ENCODE measurements around the gene ZNF467.

The ZNF467 gene

GRCh38 chr7:149773446-149774236 is at the start of gene ZNF467:
TSS of gene ZNF467 (minus strand) at chr7:149773588. CDS start at chr7:149771032, 2,556 bp downstream.
- DNase-seq = no peak

- no peak for DNase-seq
These were observed 49.1 kb upstream of the ZNF467 start for GRCh38 chr7:149822353-149822943.

- DNase-seq = no peak
These were observed 48.1 kb upstream of the ZNF467 start for GRCh38 chr7:149821191-149822148.

GRCh38 chr7:149820622-149821190 is 47.3 kb upstream of the ZNF467 start:
- no peak for DNase-seq

- DNase-seq = no peak
These were observed 46.6 kb upstream of the ZNF467 start for GRCh38 chr7:149819961-149820340.

- DNase-seq = no peak
These were observed 46.0 kb upstream of the ZNF467 start for GRCh38 chr7:149819141-149819960.

- no peak for DNase-seq
These were observed 45.1 kb upstream of the ZNF467 start for GRCh38 chr7:149818536-149818840.

GRCh38 chr7:149817836-149818535 is 44.6 kb upstream of the ZNF467 start:
- DNase-seq = no peak

- DNase-seq = no peak
These were observed 43.9 kb upstream of the ZNF467 start for GRCh38 chr7:149817301-149817771.

GRCh38 chr7:149816794-149817193 is 43.4 kb upstream of the ZNF467 start:
- no peak for DNase-seq

- DNase-seq = no peak
These were observed 42.9 kb upstream of the ZNF467 start for GRCh38 chr7:149816267-149816751.

GRCh38 chr7:149815661-149816266 is 42.4 kb upstream of the ZNF467 start:
- no peak for DNase-seq

GRCh38 chr7:149815121-149815520 is 41.7 kb upstream of the ZNF467 start:
- no peak for DNase-seq

GRCh38 chr7:149814494-149814893 is 41.1 kb upstream of the ZNF467 start:
- DNase-seq = no peak

GRCh38 chr7:149813254-149814035 is 40.1 kb upstream of the ZNF467 start:
- DNase-seq = no peak

- no peak for DNase-seq
These were observed 38.6 kb upstream of the ZNF467 start for GRCh38 chr7:149811831-149812490.

GRCh38 chr7:149811221-149811620 is 37.8 kb upstream of the ZNF467 start:
- DNase-seq = no peak

- no peak for DNase-seq
These were observed 35.8 kb upstream of the ZNF467 start for GRCh38 chr7:149809215-149809614.

GRCh38 chr7:149808311-149808710 is 34.9 kb upstream of the ZNF467 start:
- DNase-seq = no peak

GRCh38 chr7:149806726-149807125 is 33.3 kb upstream of the ZNF467 start:
- no peak for DNase-seq
